HL-60 (cell line): Measurements from ENCODE around the gene ITSN1.

Source experiments
- DNase-seq, 2 experiments: peaks; one replicate each; pipeline ENCODE4 v3.0.0-alpha.2; 2010 to 2020; ENCODE audit warnings: low read depth in 1 of 2, low spot score in 1 of 2
- H3K27ac ChIP-seq: fragments of 250-450 bp; sonication (Bioruptor Pico); replicated peaks from 2 replicates; pipeline ENCODE4 v1.5.1; 2020; ENCODE audit warnings: mild to moderate bottlenecking, moderate library complexity
- H3K27me3 ChIP-seq: fragments of 250-450 bp; sonication (Bioruptor Pico); 2 replicates; pipeline ENCODE4 v1.5.1; 2021; ENCODE audit warnings: mild to moderate bottlenecking, moderate library complexity; ENCODE audit not compliant: insufficient read depth, poor library complexity, severe bottlenecking
- H3K4me3 ChIP-seq: replicated peaks from 2 replicates; pipeline ENCODE4 v1.5.1; 2011; ENCODE audit warnings: mild to moderate bottlenecking, control low read depth, low read length; ENCODE audit not compliant: insufficient read depth
- GABPA ChIP-seq: IDR thresholded peaks from 2 replicates; pipeline ENCODE4 v1.6.1; 2012; ENCODE audit warnings: low read depth
- POLR2AphosphoS5 ChIP-seq: IDR thresholded peaks from 2 replicates; pipeline ENCODE4 v1.6.1; 2012; ENCODE audit warnings: low read depth
- SPI1 ChIP-seq: IDR thresholded peaks from 2 replicates; pipeline ENCODE4 v1.6.1; 2012; ENCODE audit warnings: low read depth, mild to moderate bottlenecking, borderline replicate concordance
- TF ChIP-seq, protein P1 (sequence below): IDR thresholded peaks from 2 replicates; pipeline ENCODE4 v1.6.1; 2012; ENCODE audit warnings: low read depth; ENCODE audit not compliant: insufficient replicate concordance
- TF ChIP-seq, protein P2 (sequence below): IDR thresholded peaks from one replicate; pipeline ENCODE4 v1.5.1; 2011; ENCODE audit warnings: low read length, control low read depth, inconsistent platforms; ENCODE audit not compliant: insufficient read depth

The ITSN1 gene

DNA sequence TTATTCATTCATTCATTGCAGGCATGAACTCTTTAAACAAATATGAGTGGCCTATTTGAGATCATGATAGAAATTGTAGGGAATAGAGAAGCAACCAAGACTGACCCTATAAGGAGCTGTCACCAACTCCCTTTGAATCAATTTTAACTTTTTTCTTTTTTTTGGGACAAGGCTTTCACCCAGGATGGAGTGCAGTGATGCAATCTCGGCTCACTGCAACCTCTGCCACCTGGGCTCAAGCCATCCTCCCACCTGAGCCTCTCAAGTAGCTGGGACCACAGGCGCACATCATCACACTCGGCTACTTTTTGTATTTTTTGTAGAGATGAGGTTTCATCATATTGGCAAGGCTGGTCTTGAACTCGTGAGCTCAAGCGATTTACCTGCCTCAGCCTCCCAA, 290.4 kb downstream of the ITSN1 start:
- H3K4me3 ChIP-seq = peak overlapping the region; percentile 65
- no peak for DNase-seq
- TF ChIP-seq, protein P1, sequence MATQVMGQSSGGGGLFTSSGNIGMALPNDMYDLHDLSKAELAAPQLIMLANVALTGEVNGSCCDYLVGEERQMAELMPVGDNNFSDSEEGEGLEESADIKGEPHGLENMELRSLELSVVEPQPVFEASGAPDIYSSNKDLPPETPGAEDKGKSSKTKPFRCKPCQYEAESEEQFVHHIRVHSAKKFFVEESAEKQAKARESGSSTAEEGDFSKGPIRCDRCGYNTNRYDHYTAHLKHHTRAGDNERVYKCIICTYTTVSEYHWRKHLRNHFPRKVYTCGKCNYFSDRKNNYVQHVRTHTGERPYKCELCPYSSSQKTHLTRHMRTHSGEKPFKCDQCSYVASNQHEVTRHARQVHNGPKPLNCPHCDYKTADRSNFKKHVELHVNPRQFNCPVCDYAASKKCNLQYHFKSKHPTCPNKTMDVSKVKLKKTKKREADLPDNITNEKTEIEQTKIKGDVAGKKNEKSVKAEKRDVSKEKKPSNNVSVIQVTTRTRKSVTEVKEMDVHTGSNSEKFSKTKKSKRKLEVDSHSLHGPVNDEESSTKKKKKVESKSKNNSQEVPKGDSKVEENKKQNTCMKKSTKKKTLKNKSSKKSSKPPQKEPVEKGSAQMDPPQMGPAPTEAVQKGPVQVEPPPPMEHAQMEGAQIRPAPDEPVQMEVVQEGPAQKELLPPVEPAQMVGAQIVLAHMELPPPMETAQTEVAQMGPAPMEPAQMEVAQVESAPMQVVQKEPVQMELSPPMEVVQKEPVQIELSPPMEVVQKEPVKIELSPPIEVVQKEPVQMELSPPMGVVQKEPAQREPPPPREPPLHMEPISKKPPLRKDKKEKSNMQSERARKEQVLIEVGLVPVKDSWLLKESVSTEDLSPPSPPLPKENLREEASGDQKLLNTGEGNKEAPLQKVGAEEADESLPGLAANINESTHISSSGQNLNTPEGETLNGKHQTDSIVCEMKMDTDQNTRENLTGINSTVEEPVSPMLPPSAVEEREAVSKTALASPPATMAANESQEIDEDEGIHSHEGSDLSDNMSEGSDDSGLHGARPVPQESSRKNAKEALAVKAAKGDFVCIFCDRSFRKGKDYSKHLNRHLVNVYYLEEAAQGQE = no peak
- H3K27me3 ChIP-seq = no peaks in the 10 kb centered on the region
- no peak overlapping the region; the same call in none of the 2 replicates for H3K27ac ChIP-seq

DNA sequence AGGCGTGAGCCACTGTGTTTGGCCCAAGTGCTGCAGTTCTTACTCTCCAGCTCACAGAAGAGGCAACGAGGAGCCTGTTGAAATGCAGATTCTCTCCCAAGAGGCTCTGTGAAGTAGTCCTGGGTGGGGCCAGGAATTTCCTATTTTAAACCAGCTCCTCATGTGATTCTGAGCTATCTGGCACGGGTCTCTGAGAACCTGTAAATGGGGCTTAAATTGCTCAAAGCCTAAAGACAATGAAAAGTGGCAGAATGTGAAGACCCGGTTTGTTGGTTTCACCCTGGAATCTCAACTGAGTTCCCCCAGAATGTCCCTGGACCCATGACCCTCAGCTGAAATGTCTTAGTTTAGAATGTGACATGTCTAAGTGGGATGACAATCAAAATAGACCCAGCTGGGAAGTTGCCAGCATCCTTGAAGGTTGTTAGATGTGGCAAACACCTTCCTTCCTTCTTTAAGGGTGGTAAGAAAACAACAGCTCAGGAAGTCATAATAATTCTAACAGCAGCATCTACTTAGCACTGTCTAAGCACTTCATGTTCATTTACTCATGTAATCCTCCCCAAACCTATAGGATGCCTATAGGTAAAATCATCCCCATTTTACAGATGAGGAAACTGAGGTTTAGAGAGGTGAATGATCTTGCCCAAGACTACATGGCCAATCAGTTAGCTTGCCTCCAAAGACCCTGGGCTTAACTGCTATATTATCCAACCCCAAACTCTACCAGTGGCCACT, 294.2 kb downstream of the ITSN1 start:
- TF ChIP-seq POLR2AphosphoS5 (no peak), GABPA (no peak), SPI1 (no peak)
- TF ChIP-seq, protein P2, sequence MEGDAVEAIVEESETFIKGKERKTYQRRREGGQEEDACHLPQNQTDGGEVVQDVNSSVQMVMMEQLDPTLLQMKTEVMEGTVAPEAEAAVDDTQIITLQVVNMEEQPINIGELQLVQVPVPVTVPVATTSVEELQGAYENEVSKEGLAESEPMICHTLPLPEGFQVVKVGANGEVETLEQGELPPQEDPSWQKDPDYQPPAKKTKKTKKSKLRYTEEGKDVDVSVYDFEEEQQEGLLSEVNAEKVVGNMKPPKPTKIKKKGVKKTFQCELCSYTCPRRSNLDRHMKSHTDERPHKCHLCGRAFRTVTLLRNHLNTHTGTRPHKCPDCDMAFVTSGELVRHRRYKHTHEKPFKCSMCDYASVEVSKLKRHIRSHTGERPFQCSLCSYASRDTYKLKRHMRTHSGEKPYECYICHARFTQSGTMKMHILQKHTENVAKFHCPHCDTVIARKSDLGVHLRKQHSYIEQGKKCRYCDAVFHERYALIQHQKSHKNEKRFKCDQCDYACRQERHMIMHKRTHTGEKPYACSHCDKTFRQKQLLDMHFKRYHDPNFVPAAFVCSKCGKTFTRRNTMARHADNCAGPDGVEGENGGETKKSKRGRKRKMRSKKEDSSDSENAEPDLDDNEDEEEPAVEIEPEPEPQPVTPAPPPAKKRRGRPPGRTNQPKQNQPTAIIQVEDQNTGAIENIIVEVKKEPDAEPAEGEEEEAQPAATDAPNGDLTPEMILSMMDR = no peak
- TF ChIP-seq, protein P1 = no peak
- Histone ChIP-seq H3K27me3 (no peaks in the 10 kb centered on the region), H3K27ac (no peak overlapping the region), H3K4me3 (no peak overlapping the region)
- no peak for DNase-seq

DNA sequence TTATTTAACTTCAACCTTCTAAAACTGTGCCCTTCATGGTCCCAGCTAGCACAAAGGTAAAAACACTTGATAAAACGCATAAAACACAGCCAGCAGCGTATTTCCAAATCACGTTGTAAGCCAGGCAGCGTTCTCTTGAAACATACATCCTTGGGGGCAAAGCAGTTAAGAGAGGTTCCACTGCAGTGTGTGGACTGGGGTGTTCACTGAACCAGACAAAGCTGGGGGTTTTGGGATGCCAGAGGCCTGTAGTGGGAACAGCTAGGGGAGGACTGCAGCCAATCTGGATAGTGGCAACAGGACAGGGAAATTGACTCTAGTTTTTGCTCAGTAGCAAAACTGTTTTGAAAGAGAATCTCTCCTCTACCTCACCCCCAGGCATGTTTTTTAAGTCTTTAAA, 294.8 kb downstream of the ITSN1 start:
- Histone ChIP-seq H3K27me3 (no peaks in the 10 kb centered on the region), H3K27ac (peak overlapping the region; percentile 64), H3K4me3 (no peak overlapping the region)
- TF ChIP-seq, protein P2 = no peak
- TF ChIP-seq, protein P1 = no peak
- TF ChIP-seq SPI1 (no peak), POLR2AphosphoS5 (no peak), GABPA (no peak)
- no peak for DNase-seq
